Tibial nerve (tissue), 4 donors: Measurements from ENCODE around the gene NMT1. TPM values are rescaled to one million over a fixed set of nuclear protein-coding genes. Genes with fewer than 3 reads are reported as not detected.

Source experiments
- DNase-seq, 2 donors: peaks; one replicate each; pipeline ENCODE4 v3.0.0-alpha.2; 2019; ENCODE audit warnings: low spot score in 2 of 2
- H3K27ac ChIP-seq, 4 donors: fragments of 200-600 bp; sonication (generic) in 3 of 4; one replicate each; pipeline ENCODE4 v1.5.1; 2017 to 2019; ENCODE audit warnings: mild to moderate bottlenecking in 1 of 4
- H3K27me3 ChIP-seq, 2 donors: fragments of 200-600 bp; sonication (generic) in 1 of 2; one replicate each; pipeline versions ENCODE4 v1.5.1 to v1.6.0; 2017 to 2019
- H3K36me3 ChIP-seq, 3 donors: fragments of 200-600 bp; sonication (generic); one replicate each; pipeline ENCODE4 v1.5.1; 2018 to 2019
- H3K4me1 ChIP-seq, 4 donors: fragments of 200-600 bp; sonication (generic) in 3 of 4; one replicate each; pipeline ENCODE4 v1.5.1; 2017 to 2019
- H3K4me3 ChIP-seq, 4 donors: fragments of 200-600 bp; sonication (generic) in 3 of 4; one replicate each; pipeline ENCODE4 v1.5.1; 2017 to 2019; ENCODE audit warnings: mild to moderate bottlenecking in 1 of 4, moderate library complexity in 1 of 4
- H3K9me3 ChIP-seq, 4 donors: fragments of 200-600 bp; sonication (generic) in 3 of 4; one replicate each; pipeline ENCODE4 v1.5.1; 2017 to 2019
- CTCF ChIP-seq, 5 experiments: fragments of 200-600 bp in 3 of 5; fragments of 450-650 bp in 2 of 5; sonication (generic) in 3 of 5; IDR thresholded peaks; one replicate each; pipeline ENCODE4 v1.5.1; 2016 to 2019; ENCODE audit warnings: antibody characterized with exemption in 5 of 5, mild to moderate bottlenecking in 3 of 5, moderate library complexity in 2 of 5
- EP300 ChIP-seq, 2 donors: sonication (generic); formaldehyde crosslinking; IDR thresholded peaks; one replicate each; pipeline ENCODE4 v1.6.1; 2017; ENCODE audit warnings: antibody characterized with exemption in 2 of 2, mild to moderate bottlenecking in 1 of 2
- POLR2A ChIP-seq, 2 donors: fragments of 450-650 bp; IDR thresholded peaks; one replicate each; pipeline ENCODE4 v1.6.1; 2017; ENCODE audit warnings: antibody characterized with exemption in 2 of 2, mild to moderate bottlenecking in 2 of 2, moderate library complexity in 2 of 2
- WGBS, 2 donors: methylation state at CpG; one replicate each; pipeline ENCODE4 v1.1.5; 2018; 5-methylcytosine and 5-hydroxymethylcytosine counted together
- total RNA-seq, 4 donors: library from RNA; depleted of rRNA; stranded (reverse); fragments of >200 nt; gene quantifications; one replicate each; pipeline ENCODE4 v1.1.0, GENCODE V29; 2016

NMT1 gene
- total RNA-seq, 4 donors from 2014 or later = 63.2 to 97.9 (median 80.1) TPM

GRCh38 chr17:45022288-45022648 is 38.8 kb upstream of the NMT1 start:
- TF ChIP-seq EP300 (IDR thresholded peaks at IDR 0.05) (no peak), POLR2A (IDR thresholded peaks at IDR 0.05) (no peak), CTCF (IDR thresholded peaks at IDR 0.05) (no peak)
- DNase-seq = no peak
- peak overlapping the region; percentile 75 to 90 (median 84) for H3K27ac ChIP-seq
- H3K4me1 ChIP-seq = peaks cover 0 to 49% (median 33%) of the 10 kb centered on the region in 4 donors
- H3K4me3 ChIP-seq = peak overlapping the region in 2 of 4 donors; percentile 45 to 53
- peaks cover 0 to 30% (median 0%) of the 10 kb centered on the region in 3 donors for H3K36me3 ChIP-seq
- H3K27me3 ChIP-seq = no peaks in the 10 kb centered on the region
- WGBS, 2 donors = 40 to 51% methylated on average over 8 of the region's 8 CpGs
- no peaks in the 10 kb centered on the region for H3K9me3 ChIP-seq

GRCh38 chr17:45022655-45023339 is 38.3 kb upstream of the NMT1 start:
- no peak overlapping the region for H3K4me3 ChIP-seq
- peaks cover 0 to 48% (median 33%) of the 10 kb centered on the region in 4 donors for H3K4me1 ChIP-seq
- TF ChIP-seq EP300 (IDR thresholded peaks at IDR 0.05) (no peak), CTCF (IDR thresholded peaks at IDR 0.05) (no peak), POLR2A (IDR thresholded peaks at IDR 0.05) (no peak)
- H3K36me3 ChIP-seq = peaks cover 0 to 35% (median 0%) of the 10 kb centered on the region in 3 donors
- H3K27me3 ChIP-seq = no peaks in the 10 kb centered on the region
- 73 to 79% methylated on average over 12 to 13 of the region's 13 CpGs for WGBS, 2 donors
- no peaks in the 10 kb centered on the region for H3K9me3 ChIP-seq
- no peak for DNase-seq
- H3K27ac ChIP-seq = peak overlapping the region in 3 of 4 donors; percentile 75 to 90 (median 90)

- no peak for DNase-seq
- Histone ChIP-seq H3K4me1 (no peaks in the 10 kb centered on the region), H3K27ac (no peak overlapping the region), H3K9me3 (no peaks in the 10 kb centered on the region), H3K27me3 (no peaks in the 10 kb centered on the region), H3K4me3 (no peak overlapping the region), H3K36me3 (peaks cover 0 to 86% (median 12%) of the 10 kb centered on the region in 3 donors)
- TF ChIP-seq CTCF (IDR thresholded peaks at IDR 0.05) (no peak), POLR2A (IDR thresholded peaks at IDR 0.05) (no peak), EP300 (IDR thresholded peaks at IDR 0.05) (no peak)
- WGBS, 2 donors = 83 to 85% methylated on average over 7 of the region's 7 CpGs
Observed at GRCh38 chr17:45029096-45029495, 32.0 kb upstream of the NMT1 start.

- peaks cover 0 to 85% (median 15%) of the 10 kb centered on the region in 3 donors for H3K36me3 ChIP-seq
- WGBS, 2 donors = 76 to 79% methylated on average over 17 of the region's 17 CpGs
Observed at GRCh38 chr17:45029758-45030423, 31.2 kb upstream of the NMT1 start.

More at GRCh38 chr17:45029758-45030423, 31.2 kb upstream of the NMT1 start:
- TF ChIP-seq CTCF (IDR thresholded peaks at IDR 0.05) = no peak
- no peak for TF ChIP-seq POLR2A (IDR thresholded peaks at IDR 0.05)
- TF ChIP-seq EP300 (IDR thresholded peaks at IDR 0.05) = no peak
- no peak overlapping the region for H3K27ac ChIP-seq
- H3K9me3 ChIP-seq = no peaks in the 10 kb centered on the region
- H3K4me1 ChIP-seq = no peaks in the 10 kb centered on the region
- no peaks in the 10 kb centered on the region for H3K27me3 ChIP-seq
- DNase-seq = no peak
- H3K4me3 ChIP-seq = no peak overlapping the region
